Right renal cortex interstitium (tissue), 3 donors: Measurements from ENCODE around the gene OCSTAMP. TPM values are rescaled to one million over a fixed set of nuclear protein-coding genes. Genes with fewer than 3 reads are reported as not detected.
A peak's percentile ranks its signal among the peaks of the same experiment; 100 is the strongest.

ENCODE experiments used
- DNase-seq, 3 donors: peaks; one replicate each; pipeline ENCODE4 v3.0.0-alpha.2; 2013; ENCODE audit warnings: low read depth in 3 of 3, low spot score in 2 of 3
- polyA plus RNA-seq, 3 donors: library from polyadenylated mRNA; unstranded; fragments of 120-200 nt; gene quantifications; one replicate each; pipeline ENCODE4 v1.2.1, GENCODE V29; 2013; ENCODE audit not compliant: insufficient read length in 3 of 3

OCSTAMP gene
- polyA plus RNA-seq, 3 donors: not detected

DNA sequence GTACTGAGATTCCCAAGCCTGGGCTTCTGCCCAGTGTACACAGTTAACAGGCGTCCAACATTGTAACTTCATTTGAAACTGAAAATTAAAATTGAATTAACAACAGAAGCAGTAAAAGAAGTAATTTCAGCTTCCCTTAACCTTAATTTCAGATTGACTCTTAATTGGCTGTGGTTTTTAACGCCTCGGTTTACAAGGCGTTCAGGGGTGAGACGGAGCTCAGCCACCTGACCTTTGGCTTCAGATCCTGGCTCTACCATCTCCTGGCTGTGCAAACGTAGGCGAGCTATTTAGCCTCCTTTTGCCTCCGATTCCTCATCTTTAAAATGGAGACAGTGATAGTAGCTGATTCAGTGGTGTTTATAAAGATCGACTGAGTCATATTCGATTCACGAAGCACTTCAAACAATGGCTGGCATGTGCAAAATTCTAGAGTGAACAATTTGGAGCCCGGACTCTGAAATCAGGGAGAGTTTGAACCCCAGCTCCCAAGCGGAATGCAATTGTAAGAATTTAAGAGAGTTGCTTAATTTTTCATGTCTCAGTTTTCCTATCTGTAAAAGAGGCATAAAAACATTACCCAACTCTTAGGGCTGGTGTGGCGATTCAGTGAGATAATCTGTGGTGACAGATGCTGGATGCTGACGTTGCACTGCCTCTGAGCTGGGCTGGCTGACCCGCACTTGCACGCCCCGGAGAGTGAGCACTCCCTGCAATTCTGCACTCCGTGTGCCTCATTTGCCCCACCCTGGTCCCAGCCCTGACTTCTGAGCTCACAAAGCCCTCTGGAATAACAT, 23.5 kb upstream of the OCSTAMP start:
- DNase-seq: no peak

GRCh38 chr20:46573234-46573633, 22.8 kb upstream of the OCSTAMP start:
- DNase-seq: no peak

GRCh38 chr20:46572790-46573189, 22.3 kb upstream of the OCSTAMP start:
- no peak for DNase-seq

- DNase-seq: no peak
Measured at GRCh38 chr20:46572153-46572552, 21.7 kb upstream of the OCSTAMP start.

DNA sequence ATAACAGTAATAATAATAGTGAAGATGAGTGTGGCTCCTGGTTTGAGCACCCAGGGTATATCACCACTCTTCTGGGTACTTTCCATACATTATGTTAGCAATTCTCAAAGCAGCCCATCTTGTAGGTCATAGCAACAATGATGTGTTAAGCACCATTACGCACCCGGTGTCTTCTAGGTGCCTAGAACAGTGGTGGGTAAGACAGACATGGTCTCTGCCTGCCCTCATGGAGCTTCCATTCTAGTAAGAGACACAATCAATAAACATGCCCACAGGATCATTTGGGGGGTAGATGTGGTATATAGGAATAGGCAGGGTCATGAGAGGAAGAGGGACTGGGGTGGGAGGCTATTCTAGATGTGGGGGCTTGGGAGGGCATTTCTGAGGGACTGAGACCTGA, 21.0 kb upstream of the OCSTAMP start:
- no peak for DNase-seq

GRCh38 chr20:46570956-46571355, 20.5 kb upstream of the OCSTAMP start:
- DNase-seq: no peak

GRCh38 chr20:46569961-46570360, 19.5 kb upstream of the OCSTAMP start:
- DNase-seq: no peak

DNA sequence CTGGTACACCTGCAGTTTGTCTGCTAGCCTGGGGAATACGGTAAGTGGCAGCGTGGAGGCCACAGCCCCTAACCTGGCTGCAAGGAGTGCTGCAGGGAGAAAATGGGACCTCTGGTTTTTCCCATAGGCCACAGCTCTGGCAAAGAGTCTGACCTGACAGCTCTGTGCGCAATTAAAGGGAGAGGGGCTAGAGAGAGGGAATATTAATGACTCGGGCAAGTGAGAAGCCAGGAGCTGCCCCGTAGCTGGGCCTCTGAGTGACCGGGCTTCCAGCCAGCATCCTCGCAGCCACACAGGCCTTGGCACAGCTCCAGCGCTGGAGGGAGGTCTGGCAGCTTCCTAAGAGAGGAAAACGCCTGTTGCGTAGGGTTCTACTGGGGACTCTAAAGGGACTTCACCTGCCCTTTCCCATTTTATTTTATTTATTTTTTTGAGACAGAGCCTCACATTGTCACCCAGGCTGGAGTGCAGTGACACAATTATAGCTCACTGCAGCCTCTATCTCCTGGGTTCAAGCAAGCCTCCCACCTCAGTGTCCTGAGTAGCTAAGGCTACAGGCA, 18.2 kb upstream of the OCSTAMP start:
- peak; percentile 57 to 74 (median 67) for DNase-seq

DNA sequence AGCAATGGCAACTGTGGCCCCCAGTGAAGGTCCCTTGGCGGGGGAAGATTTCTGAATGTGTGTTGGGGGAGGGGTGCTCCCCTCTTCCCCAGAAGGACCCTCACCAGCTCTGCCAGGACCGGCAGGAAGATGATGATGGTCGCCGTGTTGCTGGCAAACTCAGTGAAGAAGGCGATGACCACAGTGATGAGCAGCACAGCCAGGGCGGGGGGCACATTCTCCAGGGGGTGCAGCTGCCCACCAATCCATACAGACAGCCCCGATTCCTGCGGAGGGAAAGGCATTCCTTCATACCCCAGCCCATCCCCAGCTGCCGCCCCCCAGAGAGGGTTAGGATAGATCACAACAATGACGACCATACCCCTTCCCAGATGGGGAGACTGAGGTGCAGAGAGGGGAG, 15.7 kb upstream of the OCSTAMP start:
- DNase-seq: no peak

GRCh38 chr20:46564241-46564957, 13.9 kb upstream of the OCSTAMP start:
- no peak for DNase-seq

DNA sequence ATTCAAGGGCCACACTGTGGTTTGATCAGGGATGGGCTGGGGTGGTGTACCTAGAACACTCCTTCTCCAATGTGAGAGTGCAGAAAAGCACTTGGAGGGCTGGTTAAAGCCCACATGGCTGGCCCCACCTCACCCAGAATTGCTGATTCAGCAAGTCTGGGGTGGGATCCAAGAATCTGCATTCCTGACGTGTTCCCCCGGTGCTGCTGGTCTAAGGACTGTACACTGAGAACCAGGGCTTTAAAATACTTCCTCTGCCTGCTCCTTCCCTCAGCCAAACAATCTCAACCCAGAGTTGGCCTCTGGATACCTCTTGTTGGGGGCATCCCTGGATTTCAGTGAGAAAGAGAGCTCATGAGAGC, 13.4 kb upstream of the OCSTAMP start:
- no peak for DNase-seq

DNA sequence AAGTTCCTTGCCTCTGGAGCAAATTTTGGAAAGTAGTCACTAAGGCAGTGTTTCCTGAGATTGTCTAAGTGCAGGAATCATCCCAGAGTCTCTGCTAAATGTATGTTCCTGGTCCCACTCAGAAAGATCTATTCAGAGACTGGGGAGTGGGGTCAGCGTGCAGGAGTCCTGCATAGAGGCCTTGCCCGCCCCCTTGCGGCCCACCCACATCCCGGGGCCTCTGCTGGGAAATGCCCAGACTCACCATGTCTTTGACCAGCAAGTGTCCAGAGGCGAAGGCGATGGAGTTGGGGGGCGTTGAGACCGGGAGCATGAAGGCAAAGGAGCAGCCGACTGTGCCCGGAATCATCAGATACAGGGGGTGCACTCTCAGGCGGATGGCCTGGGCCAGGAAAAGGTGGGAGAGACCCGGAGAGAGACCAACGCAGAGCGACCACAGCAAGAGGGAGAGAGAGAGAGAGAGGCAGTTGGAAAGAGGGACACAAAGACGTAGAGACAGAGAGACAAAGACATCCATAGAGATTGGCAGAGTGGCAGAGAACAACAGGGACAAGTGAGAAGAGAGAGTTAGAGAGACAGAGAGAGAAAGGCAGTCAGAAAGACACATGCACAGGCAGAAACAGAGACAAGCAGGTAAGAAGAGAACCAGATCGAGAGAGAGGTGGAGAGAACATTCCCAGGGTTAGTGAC, 12.9 kb upstream of the OCSTAMP start:
- DNase-seq: no peak

DNA sequence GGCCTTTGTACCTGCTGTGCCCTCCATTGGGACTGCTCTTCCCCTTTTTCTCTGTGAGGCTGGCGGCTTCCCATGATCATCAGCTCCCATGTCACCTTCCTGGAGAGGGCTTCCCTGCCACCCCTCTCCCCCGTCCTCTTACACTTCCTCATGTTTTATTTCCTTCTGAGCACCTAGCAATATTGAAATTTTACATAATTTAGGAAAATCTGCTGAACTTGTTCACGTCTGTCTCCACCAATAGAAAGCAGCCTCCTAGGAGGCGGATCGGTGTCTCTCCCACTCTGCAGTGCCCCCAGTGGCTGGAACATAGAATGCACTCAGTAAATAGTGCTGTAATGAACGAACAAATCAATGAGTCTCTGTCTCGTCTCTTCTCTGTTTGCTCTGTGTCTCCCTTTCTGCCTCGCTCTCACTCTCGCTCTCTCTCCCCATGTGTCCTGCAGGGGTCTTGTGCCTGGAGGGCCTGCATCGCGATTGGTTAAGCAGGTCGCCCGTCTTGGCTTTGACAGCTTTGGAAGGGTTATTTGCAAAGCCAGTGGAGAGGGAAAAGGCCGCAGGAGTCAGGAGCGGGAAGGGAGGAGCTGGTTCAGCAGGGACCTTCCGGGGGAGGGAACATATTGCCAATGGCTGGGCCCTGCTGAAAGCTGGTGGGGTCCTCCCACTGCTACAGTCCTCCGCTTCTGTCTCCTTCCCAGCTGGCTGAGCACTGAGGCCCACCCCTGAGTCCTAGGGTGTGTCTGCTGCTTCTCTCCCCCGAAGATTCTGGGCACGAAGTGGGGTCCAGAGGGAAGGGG, 12.1 kb upstream of the OCSTAMP start:
- peak; percentile 72 to 76 (median 76) for DNase-seq

GRCh38 chr20:46562009-46562372, 11.5 kb upstream of the OCSTAMP start:
- no peak for DNase-seq

GRCh38 chr20:46559685-46560440, 9.4 kb upstream of the OCSTAMP start:
- DNase-seq: no peak

DNA sequence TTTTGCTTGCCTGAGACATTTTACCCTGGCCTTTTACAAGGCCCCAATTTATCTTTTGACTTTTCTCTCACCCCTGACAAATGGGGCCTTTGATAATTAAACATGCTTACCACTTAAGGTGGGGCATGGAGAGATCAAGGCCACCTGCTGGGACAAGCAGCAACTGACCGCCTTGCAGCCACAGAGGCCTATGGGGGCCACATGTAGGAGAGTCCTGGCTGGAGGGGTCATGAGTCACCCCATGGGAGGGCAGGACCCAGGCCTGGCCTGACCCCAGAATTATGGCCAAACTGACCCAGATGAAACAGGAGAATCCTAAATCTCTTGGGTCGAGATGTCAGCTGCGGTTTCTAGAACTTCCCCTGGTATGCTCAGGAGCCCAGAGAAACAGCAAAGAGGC, 8.5 kb upstream of the OCSTAMP start:
- DNase-seq: no peak

DNA sequence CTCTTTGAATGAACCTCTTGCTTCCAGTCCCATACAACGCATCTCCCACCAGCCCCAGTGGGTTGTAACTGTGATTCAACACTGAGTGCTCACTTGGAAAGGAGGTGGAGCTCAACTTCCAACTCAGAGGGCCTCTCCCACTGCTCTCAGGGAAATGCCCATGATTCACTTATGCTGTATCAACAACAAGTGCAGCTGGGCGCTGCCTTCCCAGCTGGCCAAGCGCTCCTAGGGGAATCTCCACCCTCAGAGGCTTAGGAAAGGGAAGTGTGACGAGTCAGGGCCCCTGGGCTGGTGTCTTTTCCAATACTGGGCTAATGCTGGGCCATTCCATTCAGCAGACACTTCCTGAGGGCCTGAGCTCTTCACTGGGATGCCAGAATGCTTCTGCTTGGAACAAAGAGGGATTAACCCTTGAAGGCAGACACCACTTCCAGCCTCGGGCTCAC, 8.1 kb upstream of the OCSTAMP start:
- DNase-seq: no peak

DNA sequence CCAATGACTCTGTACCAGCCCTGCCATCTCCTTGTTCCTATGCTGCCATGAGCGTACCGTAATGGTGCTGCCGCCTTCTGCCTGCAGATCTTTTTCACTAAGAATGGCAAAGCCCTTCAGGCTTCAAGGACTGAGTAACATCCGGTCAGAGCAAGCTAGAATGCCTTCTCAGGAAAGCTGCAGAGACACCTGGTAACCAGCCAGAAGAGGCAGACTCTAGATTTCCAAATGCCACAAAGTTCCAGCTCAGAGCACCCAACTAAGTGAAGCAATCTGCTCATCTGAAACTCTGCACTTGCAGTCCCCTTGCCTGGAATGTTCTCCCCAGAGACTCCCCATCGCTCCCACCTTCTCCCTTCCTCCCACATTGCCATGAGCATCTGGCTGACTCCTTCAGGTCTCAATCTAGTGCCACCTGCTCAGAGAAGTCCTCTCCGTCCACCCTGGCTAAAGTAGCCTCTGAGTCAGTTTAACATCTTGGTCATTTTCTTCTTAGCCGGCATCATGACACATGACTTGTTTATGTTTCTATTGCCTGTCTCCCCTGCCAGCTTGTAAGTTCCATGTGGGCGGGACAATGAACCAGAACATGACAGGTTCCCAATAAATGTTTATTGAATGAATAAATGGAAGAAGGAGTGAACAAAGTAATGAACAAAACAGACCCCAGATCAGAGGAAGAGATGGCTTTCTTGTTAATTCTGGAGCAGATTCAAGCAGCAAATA, 6.9 kb upstream of the OCSTAMP start:
- no peak for DNase-seq

DNA sequence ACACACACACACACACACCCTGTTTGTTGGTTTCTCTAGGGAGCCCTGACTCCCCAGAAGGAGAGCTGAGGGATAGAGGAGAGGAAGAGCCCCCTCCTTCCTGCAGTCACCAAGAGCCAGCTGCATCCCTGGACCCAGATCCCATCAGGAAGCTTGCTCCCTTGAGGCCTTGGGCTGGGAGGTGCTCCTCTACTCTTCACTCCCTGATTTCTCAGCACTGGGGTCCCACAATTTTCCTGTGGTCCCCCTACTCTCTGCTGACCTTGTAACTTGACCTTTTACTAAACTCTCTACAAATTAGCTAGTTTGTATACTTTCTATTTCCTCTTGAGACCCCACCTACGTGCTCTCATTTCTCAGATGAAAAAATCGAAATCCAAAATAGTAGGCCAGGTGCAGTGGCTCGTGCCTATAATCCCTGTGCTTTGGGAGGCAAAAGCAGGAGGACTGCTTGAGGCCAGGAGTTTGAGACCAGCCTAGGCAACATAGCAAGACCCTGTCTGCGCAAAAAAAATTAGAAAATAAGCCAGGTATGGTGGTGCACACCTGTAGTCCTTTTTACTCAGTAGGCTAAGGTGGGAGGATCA, 5.0 kb upstream of the OCSTAMP start:
- DNase-seq: no peak
